K562 (cell line): ENCODE measurements around the gene BTBD2. TPM values are rescaled to one million over a fixed set of nuclear protein-coding genes. Genes with fewer than 3 reads are reported as not detected.

Experiments
- FUS ChIP-seq: fragments of 200-400 bp; formaldehyde crosslinking; optimal IDR thresholded peaks from 2 replicates; pipeline ENCODE3; 2017; ENCODE audit warnings: low read depth, low read length
- HDAC6 ChIP-seq: IDR thresholded peaks from 2 replicates; pipeline ENCODE4 v1.6.1; 2012; ENCODE audit warnings: low read depth, mild to moderate bottlenecking, control low read depth, inconsistent platforms, low read length, moderate library complexity
- JUN ChIP-seq, 2 experiments: sonication (generic) in 1 of 2; formaldehyde crosslinking in 1 of 2; IDR thresholded peaks; 2 replicates each; pipeline versions ENCODE4 v1.6.1 to v1.8.0; 2012 to 2022; ENCODE audit warnings: borderline replicate concordance in 2 of 2, mild to moderate bottlenecking in 2 of 2, improper control_type of control experiment in 1 of 2, low read depth in 1 of 2, low read length in 1 of 2, missing genetic modification reagents in 1 of 2
- MED1 ChIP-seq: sonication (generic); formaldehyde crosslinking; IDR thresholded peaks from 2 replicates; pipeline ENCODE4 v1.8.1; 2023; ENCODE audit warnings: missing genetic modification reagents, borderline replicate concordance
- NFRKB ChIP-seq: fragments of 450-650 bp; IDR thresholded peaks from 2 replicates; pipeline ENCODE4 v1.6.1; 2016; ENCODE audit warnings: low read depth
- PTRF ChIP-seq: fragments of 450-650 bp; IDR thresholded peaks from 2 replicates; pipeline ENCODE4 v1.6.1; 2016; ENCODE audit warnings: mild to moderate bottlenecking, missing genetic modification characterization, missing compliant biosample characterization
- RFX1 ChIP-seq: fragments of 450-650 bp; IDR thresholded peaks from 2 replicates; pipeline ENCODE4 v1.6.1; 2016; ENCODE audit warnings: mild to moderate bottlenecking, moderate library complexity
- SMAD4 ChIP-seq: fragments of 250-450 bp; sonication (Bioruptor Pico); conservative IDR thresholded peaks from 2 replicates; pipeline ENCODE4 v1.8.0; 2021; ENCODE audit warnings: inconsistent platforms, mild to moderate bottlenecking, moderate library complexity
- SP1 ChIP-seq: sonication (generic); formaldehyde crosslinking; IDR thresholded peaks from 2 replicates; pipeline ENCODE4 v1.8.1; 2022; ENCODE audit warnings: mild to moderate bottlenecking, missing genetic modification reagents
- SP2 ChIP-seq: IDR thresholded peaks from 2 replicates; pipeline ENCODE4 v1.6.1; 2011; ENCODE audit warnings: mild to moderate bottlenecking, low read depth, low read length, moderate library complexity; ENCODE audit not compliant: poor library complexity, severe bottlenecking; ENCODE audit errors: extremely low read depth
- ZNF253 ChIP-seq: fragments of 250-450 bp; sonication (Bioruptor Pico); conservative IDR thresholded peaks from 2 replicates; pipeline ENCODE4 v1.6.1; 2021; ENCODE audit warnings: mild to moderate bottlenecking
- ZNF76 ChIP-seq: fragments of 250-450 bp; sonication (Bioruptor Pico); IDR thresholded peaks from 2 replicates; pipeline ENCODE4 v1.4.0; 2020; ENCODE audit warnings: mild to moderate bottlenecking, moderate library complexity, borderline replicate concordance
- ZNF77 ChIP-seq: fragments of 250-450 bp; sonication (Bioruptor Pico); IDR thresholded peaks from 2 replicates; pipeline ENCODE4 v1.5.0; 2020
- polyA plus RNA-seq, 8 experiments: library from polyadenylated mRNA; depleted of rRNA in 4 of 8; stranded (reverse) in 5 of 8; unstranded in 3 of 8; fragments of >200 nt; fragmentation: Nextera tagmentation in 2 of 8; fragmentation: Illumina TruSeq in 1 of 8; extraction: Ambion mirVana in 2 of 8; extraction: Trizol in 1 of 8; gene quantifications; 2 replicates each; pipeline versions ENCODE4 v1.2.1 to v1.2.3, GENCODE V29; 2011 to 2014; ENCODE audit warnings: inconsistent platforms in 1 of 8, missing spikeins in 1 of 8
- total RNA-seq, 7 experiments: library from RNA; depleted of rRNA in 6 of 7; stranded (reverse); fragments of >200 nt in 6 of 7; fragmentation: Illumina TruSeq in 2 of 7; extraction: Trizol in 2 of 7; gene quantifications; 2 replicates each; pipeline versions ENCODE4 v1.2.1 to v1.2.3, GENCODE V29; 2011 to 2021; ENCODE audit warnings: low replicate concordance in 1 of 7
- TF ChIP-seq, protein P1 (sequence below): fragments of 200-800 bp; sonication (Bioruptor generic); IDR thresholded peaks from 2 replicates; pipeline ENCODE4 v1.6.1; 2016; ENCODE audit warnings: missing genetic modification characterization, missing compliant biosample characterization
- TF ChIP-seq, protein P2 (sequence below): sonication (generic); formaldehyde crosslinking; IDR thresholded peaks from 2 replicates; pipeline ENCODE4 v1.8.1; 2023; ENCODE audit warnings: mild to moderate bottlenecking, missing genetic modification reagents
- TF ChIP-seq, protein P3 (sequence below): fragments of 250-450 bp; sonication (Bioruptor Pico); IDR thresholded peaks from 2 replicates; pipeline ENCODE4 v1.4.0; 2020; ENCODE audit warnings: borderline replicate concordance
- TF ChIP-seq, protein P4 (sequence below), 2 experiments: fragments of 450-650 bp in 1 of 2; sonication (generic) in 1 of 2; formaldehyde crosslinking; conservative IDR thresholded peaks; 2 replicates each; pipeline versions ENCODE4 v1.4.0 to v1.8.1; 2020 to 2022; ENCODE audit warnings: mild to moderate bottlenecking in 1 of 2, missing genetic modification reagents in 1 of 2

BTBD2 gene
- total and polyA plus RNA-seq, 9 of the 15 experiments (the other 6 are each of a cell fraction or from before 2014, with no cell fraction given): 0.10 to 15.6 (median 6.9) TPM

DNA sequence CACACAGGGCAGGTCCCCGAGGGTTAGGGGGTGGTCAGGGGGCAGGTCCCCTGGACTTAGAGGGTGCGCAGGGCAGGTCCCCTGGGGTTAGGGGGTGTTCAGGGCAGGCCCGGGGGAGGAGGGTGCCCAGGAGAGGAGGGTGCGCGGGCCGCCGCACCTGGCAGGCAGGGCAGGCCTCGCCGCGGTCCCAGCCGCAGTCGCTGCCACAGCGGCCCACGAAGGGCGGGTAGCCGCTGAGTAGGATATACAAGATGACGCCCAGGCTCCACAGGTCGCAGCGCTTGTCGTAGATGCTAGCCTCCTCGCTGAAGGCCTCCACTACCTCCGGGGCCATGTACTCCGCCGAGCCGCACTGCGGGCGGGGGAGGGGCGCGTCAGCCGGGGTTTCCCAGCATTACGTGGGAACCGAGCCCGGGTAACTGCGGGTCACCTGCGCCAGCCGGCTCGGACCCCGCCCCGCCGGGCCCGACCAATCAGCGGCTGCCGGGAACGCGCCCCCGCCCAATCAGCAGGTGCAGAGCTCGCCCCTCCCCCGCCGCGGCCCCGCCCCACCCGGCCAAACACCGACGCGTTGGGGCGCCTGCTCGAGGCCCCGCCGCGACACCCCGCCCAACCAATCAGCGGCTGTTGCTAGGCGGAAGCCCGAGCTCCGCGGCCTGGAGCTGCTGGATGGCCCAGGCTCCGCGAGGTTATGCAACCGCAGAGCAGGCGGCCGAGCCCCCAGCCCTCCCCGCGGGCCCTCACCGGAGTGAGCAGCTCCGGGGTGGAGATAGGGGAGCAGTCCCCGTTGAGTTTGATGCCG, 26.4 kb upstream of the BTBD2 start (continued):
- peak; percentile 69 for TF ChIP-seq SP1 (CRISPR knock-in tag)
- peak; percentile 33 for TF ChIP-seq SP2
- TF ChIP-seq NFRKB: no peak
- no peak for TF ChIP-seq ZNF253 (CRISPR knock-in tag)
- no peak; the same call in 1 of the 2 replicates for TF ChIP-seq ZNF76 (CRISPR knock-in tag)
- no peak for TF ChIP-seq ZNF77 (CRISPR knock-in tag)
- no peak for TF ChIP-seq FUS
- TF ChIP-seq, protein P1, sequence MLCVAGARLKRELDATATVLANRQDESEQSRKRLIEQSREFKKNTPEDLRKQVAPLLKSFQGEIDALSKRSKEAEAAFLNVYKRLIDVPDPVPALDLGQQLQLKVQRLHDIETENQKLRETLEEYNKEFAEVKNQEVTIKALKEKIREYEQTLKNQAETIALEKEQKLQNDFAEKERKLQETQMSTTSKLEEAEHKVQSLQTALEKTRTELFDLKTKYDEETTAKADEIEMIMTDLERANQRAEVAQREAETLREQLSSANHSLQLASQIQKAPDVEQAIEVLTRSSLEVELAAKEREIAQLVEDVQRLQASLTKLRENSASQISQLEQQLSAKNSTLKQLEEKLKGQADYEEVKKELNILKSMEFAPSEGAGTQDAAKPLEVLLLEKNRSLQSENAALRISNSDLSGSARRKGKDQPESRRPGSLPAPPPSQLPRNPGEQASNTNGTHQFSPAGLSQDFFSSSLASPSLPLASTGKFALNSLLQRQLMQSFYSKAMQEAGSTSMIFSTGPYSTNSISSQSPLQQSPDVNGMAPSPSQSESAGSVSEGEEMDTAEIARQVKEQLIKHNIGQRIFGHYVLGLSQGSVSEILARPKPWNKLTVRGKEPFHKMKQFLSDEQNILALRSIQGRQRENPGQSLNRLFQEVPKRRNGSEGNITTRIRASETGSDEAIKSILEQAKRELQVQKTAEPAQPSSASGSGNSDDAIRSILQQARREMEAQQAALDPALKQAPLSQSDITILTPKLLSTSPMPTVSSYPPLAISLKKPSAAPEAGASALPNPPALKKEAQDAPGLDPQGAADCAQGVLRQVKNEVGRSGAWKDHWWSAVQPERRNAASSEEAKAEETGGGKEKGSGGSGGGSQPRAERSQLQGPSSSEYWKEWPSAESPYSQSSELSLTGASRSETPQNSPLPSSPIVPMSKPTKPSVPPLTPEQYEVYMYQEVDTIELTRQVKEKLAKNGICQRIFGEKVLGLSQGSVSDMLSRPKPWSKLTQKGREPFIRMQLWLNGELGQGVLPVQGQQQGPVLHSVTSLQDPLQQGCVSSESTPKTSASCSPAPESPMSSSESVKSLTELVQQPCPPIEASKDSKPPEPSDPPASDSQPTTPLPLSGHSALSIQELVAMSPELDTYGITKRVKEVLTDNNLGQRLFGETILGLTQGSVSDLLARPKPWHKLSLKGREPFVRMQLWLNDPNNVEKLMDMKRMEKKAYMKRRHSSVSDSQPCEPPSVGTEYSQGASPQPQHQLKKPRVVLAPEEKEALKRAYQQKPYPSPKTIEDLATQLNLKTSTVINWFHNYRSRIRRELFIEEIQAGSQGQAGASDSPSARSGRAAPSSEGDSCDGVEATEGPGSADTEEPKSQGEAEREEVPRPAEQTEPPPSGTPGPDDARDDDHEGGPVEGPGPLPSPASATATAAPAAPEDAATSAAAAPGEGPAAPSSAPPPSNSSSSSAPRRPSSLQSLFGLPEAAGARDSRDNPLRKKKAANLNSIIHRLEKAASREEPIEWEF (CRISPR knock-in tag): no peak
- TF ChIP-seq, protein P2, sequence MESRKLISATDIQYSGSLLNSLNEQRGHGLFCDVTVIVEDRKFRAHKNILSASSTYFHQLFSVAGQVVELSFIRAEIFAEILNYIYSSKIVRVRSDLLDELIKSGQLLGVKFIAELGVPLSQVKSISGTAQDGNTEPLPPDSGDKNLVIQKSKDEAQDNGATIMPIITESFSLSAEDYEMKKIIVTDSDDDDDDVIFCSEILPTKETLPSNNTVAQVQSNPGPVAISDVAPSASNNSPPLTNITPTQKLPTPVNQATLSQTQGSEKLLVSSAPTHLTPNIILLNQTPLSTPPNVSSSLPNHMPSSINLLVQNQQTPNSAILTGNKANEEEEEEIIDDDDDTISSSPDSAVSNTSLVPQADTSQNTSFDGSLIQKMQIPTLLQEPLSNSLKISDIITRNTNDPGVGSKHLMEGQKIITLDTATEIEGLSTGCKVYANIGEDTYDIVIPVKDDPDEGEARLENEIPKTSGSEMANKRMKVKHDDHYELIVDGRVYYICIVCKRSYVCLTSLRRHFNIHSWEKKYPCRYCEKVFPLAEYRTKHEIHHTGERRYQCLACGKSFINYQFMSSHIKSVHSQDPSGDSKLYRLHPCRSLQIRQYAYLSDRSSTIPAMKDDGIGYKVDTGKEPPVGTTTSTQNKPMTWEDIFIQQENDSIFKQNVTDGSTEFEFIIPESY (CRISPR knock-in tag): peak; percentile 91
- TF ChIP-seq, protein P3, sequence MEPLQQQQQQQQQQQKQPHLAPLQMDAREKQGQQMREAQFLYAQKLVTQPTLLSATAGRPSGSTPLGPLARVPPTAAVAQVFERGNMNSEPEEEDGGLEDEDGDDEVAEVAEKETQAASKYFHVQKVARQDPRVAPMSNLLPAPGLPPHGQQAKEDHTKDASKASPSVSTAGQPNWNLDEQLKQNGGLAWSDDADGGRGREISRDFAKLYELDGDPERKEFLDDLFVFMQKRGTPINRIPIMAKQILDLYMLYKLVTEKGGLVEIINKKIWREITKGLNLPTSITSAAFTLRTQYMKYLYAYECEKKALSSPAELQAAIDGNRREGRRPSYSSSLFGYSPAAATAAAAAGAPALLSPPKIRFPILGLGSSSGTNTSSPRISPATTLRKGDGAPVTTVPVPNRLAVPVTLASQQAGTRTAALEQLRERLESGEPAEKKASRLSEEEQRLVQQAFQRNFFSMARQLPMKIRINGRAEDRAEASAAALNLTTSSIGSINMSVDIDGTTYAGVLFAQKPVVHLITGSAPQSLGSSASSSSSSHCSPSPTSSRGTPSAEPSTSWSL (CRISPR knock-in tag): no peak
- peak; percentile 90 for TF ChIP-seq SMAD4
- TF ChIP-seq PTRF (tag): no peak
- TF ChIP-seq JUN (IDR thresholded peaks at IDR 0.05; ENCODE audit: borderline replicate concordance, low read depth, low read length): peak; percentile 14; the same call in 1 of the 2 replicates
- TF ChIP-seq JUN (CRISPR knock-in tag; IDR thresholded peaks at IDR 0.05; ENCODE audit: borderline replicate concordance): no peak
- TF ChIP-seq MED1 (CRISPR knock-in tag): no peak
- no peak for TF ChIP-seq RFX1
- TF ChIP-seq, protein P4, sequence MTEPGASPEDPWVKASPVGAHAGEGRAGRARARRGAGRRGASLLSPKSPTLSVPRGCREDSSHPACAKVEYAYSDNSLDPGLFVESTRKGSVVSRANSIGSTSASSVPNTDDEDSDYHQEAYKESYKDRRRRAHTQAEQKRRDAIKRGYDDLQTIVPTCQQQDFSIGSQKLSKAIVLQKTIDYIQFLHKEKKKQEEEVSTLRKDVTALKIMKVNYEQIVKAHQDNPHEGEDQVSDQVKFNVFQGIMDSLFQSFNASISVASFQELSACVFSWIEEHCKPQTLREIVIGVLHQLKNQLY (CRISPR knock-in tag; conservative IDR thresholded peaks at IDR 0.05): no peak
- no peak for TF ChIP-seq HDAC6
